K562 (cell line): ENCODE data around the gene IDS. TPM values are rescaled to one million over a fixed set of nuclear protein-coding genes. Genes with fewer than 3 reads are reported as not detected.

ENCODE experiments used
- ARID3A ChIP-seq: IDR thresholded peaks from 2 replicates; pipeline ENCODE4 v1.6.1; 2012; ENCODE audit warnings: low read depth, low read length, improper control_type of control experiment, borderline replicate concordance
- EP300 ChIP-seq: IDR thresholded peaks from 2 replicates; pipeline ENCODE4 v1.6.1; 2012; ENCODE audit warnings: low read length, improper control_type of control experiment
- HDAC1 ChIP-seq, 2 experiments: fragments of 450-650 bp; IDR thresholded peaks; 2 replicates each; pipeline ENCODE4 v1.6.1; 2016 to 2017; ENCODE audit warnings: inconsistent platforms in 1 of 2, mild to moderate bottlenecking in 1 of 2, moderate library complexity in 1 of 2
- HNRNPK ChIP-seq: fragments of 200-400 bp; formaldehyde crosslinking; IDR thresholded peaks from one replicate; pipeline ENCODE4 v1.6.1; 2018; ENCODE audit warnings: mild to moderate bottlenecking, low read depth, low read length; ENCODE audit not compliant: poor library complexity, severe bottlenecking
- HNRNPUL1 ChIP-seq: fragments of 200-400 bp; formaldehyde crosslinking; IDR thresholded peaks from 2 replicates; pipeline ENCODE4 v1.6.1; 2017; ENCODE audit warnings: low read length
- MCM2 ChIP-seq: fragments of 450-650 bp; IDR thresholded peaks from 2 replicates; pipeline ENCODE4 v1.6.1; 2017; ENCODE audit warnings: low read depth, mild to moderate bottlenecking
- PTTG1 ChIP-seq: fragments of 450-650 bp; IDR thresholded peaks from 2 replicates; pipeline ENCODE4 v1.6.1; 2016; ENCODE audit warnings: low read depth, mild to moderate bottlenecking, missing genetic modification characterization, missing compliant biosample characterization
- SMARCB1 ChIP-seq: IDR thresholded peaks from 2 replicates; pipeline ENCODE4 v1.6.1; 2011; ENCODE audit warnings: improper control_type of control experiment, low read depth; ENCODE audit not compliant: insufficient read length
- TSHZ1 ChIP-seq: fragments of 250-450 bp; sonication (Bioruptor Pico); IDR thresholded peaks from 2 replicates; pipeline ENCODE4 v1.4.0; 2020; ENCODE audit warnings: mild to moderate bottlenecking, moderate library complexity
- ZFP30 ChIP-seq: fragments of 250-450 bp; sonication (Bioruptor Pico); IDR thresholded peaks from 2 replicates; pipeline ENCODE4 v1.8.0; 2022; ENCODE audit warnings: moderate library complexity, mild to moderate bottlenecking, inconsistent platforms, borderline replicate concordance
- polyA plus RNA-seq, 8 experiments: library from polyadenylated mRNA; depleted of rRNA in 4 of 8; stranded (reverse) in 5 of 8; unstranded in 3 of 8; fragments of >200 nt; fragmentation: Nextera tagmentation in 2 of 8; fragmentation: Illumina TruSeq in 1 of 8; extraction: Ambion mirVana in 2 of 8; extraction: Trizol in 1 of 8; gene quantifications; 2 replicates each; pipeline versions ENCODE4 v1.2.1 to v1.2.3, GENCODE V29; 2011 to 2014; ENCODE audit warnings: inconsistent platforms in 1 of 8, missing spikeins in 1 of 8
- total RNA-seq, 7 experiments: library from RNA; depleted of rRNA in 6 of 7; stranded (reverse); fragments of >200 nt in 6 of 7; fragmentation: Illumina TruSeq in 2 of 7; extraction: Trizol in 2 of 7; gene quantifications; 2 replicates each; pipeline versions ENCODE4 v1.2.1 to v1.2.3, GENCODE V29; 2011 to 2021; ENCODE audit warnings: low replicate concordance in 1 of 7

Gene IDS
- total and polyA plus RNA-seq, 9 of the 15 experiments (the other 6 are each of a cell fraction or from before 2014, with no cell fraction given): 2.0 to 18.6 (median 8.6) TPM

- TF ChIP-seq PTTG1 (tag): no peak
- TF ChIP-seq HDAC1 (IDR thresholded peaks at IDR 0.05): peak in 1 of 2 experiments; percentile 80; a peak in 1 of 4 replicates
- TF ChIP-seq HNRNPK: no peak
- TF ChIP-seq MCM2: no peak
- no peak for TF ChIP-seq SMARCB1
- TF ChIP-seq ARID3A: no peak
- no peak for TF ChIP-seq TSHZ1
- TF ChIP-seq ZFP30: no peak
- TF ChIP-seq EP300: no peak
- TF ChIP-seq HNRNPUL1: no peak
Measured at GRCh38 chrX:149540621-149541520, 35.8 kb upstream of the IDS start, which contains the start of gene EOLA1 (continued).
